ENCODE measurements around the gene EPB41L3. TPM values are rescaled to one million over a fixed set of nuclear protein-coding genes. Genes with fewer than 3 reads are reported as not detected.

The EPB41L3 gene
- total RNA-seq, 1 donor from 2014 or later = 6.3 TPM

DNA sequence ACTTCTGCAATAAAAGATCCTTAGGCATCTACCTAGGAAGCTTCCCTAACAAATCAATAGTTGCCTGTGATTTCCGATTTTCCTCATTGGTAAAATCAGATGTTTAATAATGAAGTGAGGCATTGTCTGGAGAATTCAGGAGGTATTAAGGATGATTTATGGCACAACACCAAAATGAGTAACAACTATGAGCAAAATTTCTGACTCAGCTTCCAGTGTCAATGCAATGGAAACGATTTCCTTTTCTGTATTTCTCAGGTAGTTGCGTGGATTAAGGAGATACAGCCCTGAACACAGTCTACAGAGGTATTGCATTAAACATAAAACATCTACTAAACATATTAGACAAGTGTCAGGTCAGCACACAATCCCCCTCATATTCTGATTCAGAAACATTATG is 99.5 kb downstream of the EPB41L3 start:
- TF ChIP-seq, protein P1, sequence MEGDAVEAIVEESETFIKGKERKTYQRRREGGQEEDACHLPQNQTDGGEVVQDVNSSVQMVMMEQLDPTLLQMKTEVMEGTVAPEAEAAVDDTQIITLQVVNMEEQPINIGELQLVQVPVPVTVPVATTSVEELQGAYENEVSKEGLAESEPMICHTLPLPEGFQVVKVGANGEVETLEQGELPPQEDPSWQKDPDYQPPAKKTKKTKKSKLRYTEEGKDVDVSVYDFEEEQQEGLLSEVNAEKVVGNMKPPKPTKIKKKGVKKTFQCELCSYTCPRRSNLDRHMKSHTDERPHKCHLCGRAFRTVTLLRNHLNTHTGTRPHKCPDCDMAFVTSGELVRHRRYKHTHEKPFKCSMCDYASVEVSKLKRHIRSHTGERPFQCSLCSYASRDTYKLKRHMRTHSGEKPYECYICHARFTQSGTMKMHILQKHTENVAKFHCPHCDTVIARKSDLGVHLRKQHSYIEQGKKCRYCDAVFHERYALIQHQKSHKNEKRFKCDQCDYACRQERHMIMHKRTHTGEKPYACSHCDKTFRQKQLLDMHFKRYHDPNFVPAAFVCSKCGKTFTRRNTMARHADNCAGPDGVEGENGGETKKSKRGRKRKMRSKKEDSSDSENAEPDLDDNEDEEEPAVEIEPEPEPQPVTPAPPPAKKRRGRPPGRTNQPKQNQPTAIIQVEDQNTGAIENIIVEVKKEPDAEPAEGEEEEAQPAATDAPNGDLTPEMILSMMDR (IDR thresholded peaks at IDR 0.05; ENCODE audit: borderline replicate concordance) = no peak
- Histone ChIP-seq H3K9me3 (replicated peaks) (no peaks in the 10 kb centered on the region), H3K27ac (replicated peaks) (no peak overlapping the region), H3K36me3 (no peaks in the 10 kb centered on the region), H3K4me3 (no peak overlapping the region), H3K4me1 (no peaks in the 10 kb centered on the region), H3K27me3 (ENCODE audit: low read depth) (no peaks in the 10 kb centered on the region)
- DNase-seq = no peak
- intact Hi-C loops (cut with micrococcal nuclease) = no loop called here

DNA sequence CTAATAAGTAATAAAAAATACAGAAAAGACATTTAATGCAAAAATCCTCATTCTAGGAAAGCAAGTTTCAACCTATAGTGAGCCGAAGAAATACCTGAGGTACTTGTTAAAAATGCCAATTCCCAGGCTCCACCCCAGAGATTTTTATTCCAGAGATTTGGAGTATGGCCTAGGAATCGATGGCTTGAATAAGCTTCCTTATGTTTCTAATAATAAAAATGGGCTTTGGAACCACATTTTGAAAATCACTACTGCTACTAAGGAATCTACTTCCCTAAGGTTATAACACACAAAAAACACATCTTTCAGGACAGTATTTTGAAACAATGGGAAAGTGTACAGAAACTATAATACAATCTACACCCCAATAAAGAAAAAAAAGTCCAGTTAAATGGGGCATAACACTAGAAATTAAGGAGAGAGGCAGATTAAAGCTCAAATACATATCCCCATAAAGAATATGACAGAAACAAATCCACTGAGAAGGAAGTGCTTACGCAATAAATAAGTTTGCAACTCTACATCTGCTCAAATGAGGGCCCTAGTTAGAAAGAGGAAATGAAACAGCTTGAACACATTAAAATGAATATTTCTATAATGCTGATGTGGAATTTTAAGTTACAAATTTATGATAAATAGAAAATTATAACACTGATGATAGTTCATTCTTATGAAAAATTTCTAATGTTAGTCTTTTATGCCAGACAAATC is 103.7 kb downstream of the EPB41L3 start:
- TF ChIP-seq, protein P1 (IDR thresholded peaks at IDR 0.05; ENCODE audit: borderline replicate concordance) = no peak
- Histone ChIP-seq H3K4me1 (no peaks in the 10 kb centered on the region), H3K4me3 (no peak overlapping the region), H3K27ac (replicated peaks) (no peak overlapping the region), H3K27me3 (ENCODE audit: low read depth) (no peaks in the 10 kb centered on the region), H3K36me3 (no peaks in the 10 kb centered on the region), H3K9me3 (replicated peaks) (no peaks in the 10 kb centered on the region)
- intact Hi-C loops (cut with micrococcal nuclease) = no loop called here
- no peak for DNase-seq

DNA sequence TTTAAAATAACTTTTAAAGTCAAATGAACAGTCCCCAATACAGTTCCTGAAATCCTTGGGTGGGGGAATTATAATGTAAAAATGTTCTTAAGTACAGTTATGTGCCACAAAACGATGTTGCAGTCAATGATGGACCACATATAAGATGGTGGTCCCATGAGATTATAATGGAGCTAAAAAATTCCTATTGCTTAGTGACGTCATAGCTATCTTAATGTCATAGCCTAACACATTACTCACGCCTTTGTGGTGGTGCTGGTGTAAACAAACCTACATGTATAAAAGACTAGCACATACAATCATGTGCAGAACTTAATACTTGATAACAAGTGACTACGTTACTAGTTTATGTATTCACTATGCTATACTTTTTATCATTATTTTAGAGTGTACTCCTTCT is 109.4 kb downstream of the EPB41L3 start:
- intact Hi-C loops (cut with micrococcal nuclease) = no loop called here
- Histone ChIP-seq H3K9me3 (replicated peaks) (no peaks in the 10 kb centered on the region), H3K27me3 (ENCODE audit: low read depth) (no peaks in the 10 kb centered on the region), H3K36me3 (no peaks in the 10 kb centered on the region), H3K4me3 (no peak overlapping the region), H3K4me1 (no peaks in the 10 kb centered on the region), H3K27ac (replicated peaks) (no peak overlapping the region)
- DNase-seq = no peak
- TF ChIP-seq, protein P1 (IDR thresholded peaks at IDR 0.05; ENCODE audit: borderline replicate concordance) = no peak

DNA sequence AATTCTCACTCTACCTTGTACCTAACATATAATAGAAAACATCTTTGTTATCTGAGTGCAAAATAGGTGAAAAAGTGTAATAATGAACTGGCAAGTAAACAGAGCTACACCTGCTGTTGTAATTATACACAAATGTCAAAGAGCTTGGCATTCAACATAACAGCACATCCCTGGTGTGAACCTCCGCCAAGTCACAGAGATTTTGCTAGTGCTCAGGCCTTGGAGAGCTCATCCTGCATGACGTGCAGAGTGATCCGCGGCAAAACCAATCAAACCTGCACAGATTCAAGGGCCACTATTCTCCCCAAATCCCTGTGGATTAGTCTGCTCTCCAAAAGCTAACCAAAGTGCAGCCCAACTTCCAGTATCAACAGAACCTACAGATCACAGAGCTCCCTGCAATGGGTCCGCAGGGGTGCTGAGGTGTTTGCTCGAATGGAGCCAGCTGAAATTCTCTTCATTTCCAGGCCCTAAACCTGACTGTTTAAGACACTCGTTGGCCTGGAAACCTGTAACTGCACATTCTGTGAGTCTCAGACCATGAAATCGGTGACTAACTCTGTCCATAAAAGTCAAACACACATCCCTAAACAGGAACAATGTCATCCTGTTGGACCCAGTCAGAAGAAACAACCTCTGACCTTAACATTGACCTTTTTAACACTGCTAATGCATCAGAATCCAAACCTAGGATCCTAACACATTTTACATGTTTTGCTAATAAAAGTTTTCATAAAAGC is 111.8 kb downstream of the EPB41L3 start:
- Histone ChIP-seq H3K4me1 (no peaks in the 10 kb centered on the region), H3K9me3 (replicated peaks) (no peaks in the 10 kb centered on the region), H3K4me3 (no peak overlapping the region), H3K27me3 (ENCODE audit: low read depth) (no peaks in the 10 kb centered on the region), H3K36me3 (no peaks in the 10 kb centered on the region), H3K27ac (replicated peaks) (no peak overlapping the region)
- no peak for DNase-seq
- TF ChIP-seq, protein P1 (IDR thresholded peaks at IDR 0.05; ENCODE audit: borderline replicate concordance) = no peak
- intact Hi-C loops (cut with micrococcal nuclease) = no loop called here

DNA sequence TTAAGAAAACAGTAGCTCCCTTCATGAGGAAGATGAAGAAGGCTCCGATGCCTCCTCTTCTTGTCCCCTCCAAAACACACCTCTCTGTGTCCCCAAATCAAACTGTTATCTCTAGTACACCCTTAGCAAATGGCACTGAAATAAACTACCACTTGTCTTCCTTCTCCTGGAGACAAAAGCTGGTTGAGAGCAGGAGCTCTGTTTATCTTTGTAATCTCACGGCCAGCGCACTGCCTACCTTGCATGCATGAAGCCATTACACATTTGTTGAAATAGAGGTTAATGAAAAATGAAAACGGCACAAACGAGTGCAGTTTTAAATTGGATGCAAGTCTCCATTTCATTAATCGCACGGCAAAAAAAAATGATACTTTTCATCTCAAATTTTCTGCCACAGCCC is 113.7 kb downstream of the EPB41L3 start:
- Histone ChIP-seq H3K27me3 (ENCODE audit: low read depth) (no peaks in the 10 kb centered on the region), H3K27ac (replicated peaks) (no peak overlapping the region), H3K4me1 (no peaks in the 10 kb centered on the region), H3K36me3 (no peaks in the 10 kb centered on the region), H3K9me3 (replicated peaks) (no peaks in the 10 kb centered on the region), H3K4me3 (no peak overlapping the region)
- TF ChIP-seq, protein P1 (IDR thresholded peaks at IDR 0.05; ENCODE audit: borderline replicate concordance) = no peak
- intact Hi-C loops (cut with micrococcal nuclease) = no loop called here
- DNase-seq = no peak

Data from left ventricle myocardium inferior (tissue), 1 donor.